SK-N-SH (cell line): ENCODE results near the gene RFNG. TPM values are rescaled to one million over a fixed set of nuclear protein-coding genes. Genes with fewer than 3 reads are reported as not detected.

ENCODE experiments used
- CTCF ChIA-PET: fragments of 300-600, 350-600 bp; formaldehyde crosslinking; extraction: SDS; loops from one replicate; lab custom pipeline; 2021; lab: Yijun Ruan, JAX
- POLR2A ChIA-PET: fragments of 350-600 bp; sonication (Branson Sonifier 250); formaldehyde crosslinking; extraction: SDS; loops from one replicate; lab custom pipeline; 2020; ENCODE audit warnings: antibody characterized with exemption, inconsistent platforms; lab: Yijun Ruan, JAX
- DNase-seq: peaks from one replicate; pipeline ENCODE4 v3.0.0; 2012
- H2AFZ ChIP-seq: fragments of 200-600 bp; sonication (generic); 2 replicates; pipeline ENCODE4 v1.8.1; 2016; ENCODE audit warnings: antibody characterized with exemption, mild to moderate bottlenecking, low read depth
- H3F3A ChIP-seq: fragments of 200-600 bp; sonication (generic); replicated peaks from 2 replicates; pipeline ENCODE3; 2016; ENCODE audit warnings: antibody characterized with exemption, mild to moderate bottlenecking; ENCODE audit not compliant: insufficient read depth
- H3K27ac ChIP-seq, 2 experiments: fragments of 200-500 bp in 1 of 2; fragments of 200-600 bp in 1 of 2; sonication (Bioruptor generic) in 1 of 2; sonication (generic), shearing (Covaris generic) in 1 of 2; 2 replicates each; pipeline versions ENCODE4 v1.5.1 to v1.6.1; 2014 to 2016; ENCODE audit warnings: low read depth in 2 of 2, inconsistent platforms in 1 of 2, low read length in 1 of 2, mild to moderate bottlenecking in 1 of 2, mixed read lengths in 1 of 2
- H3K27me3 ChIP-seq: fragments of 200-600 bp; sonication (generic), shearing (Covaris generic); 2 replicates; pipeline ENCODE4 v1.6.1; 2016; ENCODE audit warnings: mixed run types; ENCODE audit not compliant: insufficient read depth
- H3K36me3 ChIP-seq, 2 experiments: fragments of 200-500 bp in 1 of 2; fragments of 200-600 bp in 1 of 2; sonication (Bioruptor generic) in 1 of 2; sonication (generic) in 1 of 2; replicated peaks in 1 of 2; 2 replicates each; pipeline versions ENCODE3 to v1.5.1; 2014 to 2016; ENCODE audit warnings: low read length in 1 of 2, mild to moderate bottlenecking in 1 of 2; ENCODE audit not compliant: insufficient read depth in 2 of 2, control insufficient read depth in 1 of 2
- H3K4me1 ChIP-seq, 2 experiments: fragments of 200-500 bp in 1 of 2; fragments of 200-600 bp in 1 of 2; sonication (Bioruptor generic) in 1 of 2; sonication (generic), shearing (Covaris generic) in 1 of 2; 2 replicates each; pipeline versions ENCODE4 v1.5.1 to v1.6.1; 2014 to 2016; ENCODE audit warnings: low read depth in 1 of 2, low read length in 1 of 2, mixed run types in 1 of 2; ENCODE audit not compliant: insufficient read depth in 2 of 2, control insufficient read depth in 1 of 2
- H3K4me2 ChIP-seq: fragments of 200-600 bp; sonication (generic), shearing (Covaris generic); 2 replicates; pipeline ENCODE4 v1.6.1; 2017; ENCODE audit warnings: mixed run types
- H3K4me3 ChIP-seq, 2 experiments: fragments of 200-500 bp in 1 of 2; fragments of 200-600 bp in 1 of 2; sonication (Bioruptor generic) in 1 of 2; sonication (generic), shearing (Covaris generic) in 1 of 2; 2 replicates each; pipeline versions ENCODE4 v1.5.1 to v1.8.1; 2014 to 2016; ENCODE audit warnings: low read depth in 2 of 2, inconsistent platforms in 1 of 2, low read length in 1 of 2, mild to moderate bottlenecking in 1 of 2, mixed read lengths in 1 of 2, moderate library complexity in 1 of 2
- H3K79me2 ChIP-seq: fragments of 200-600 bp; sonication (generic); 2 replicates; pipeline ENCODE4 v1.8.1; 2017; ENCODE audit warnings: mild to moderate bottlenecking; ENCODE audit not compliant: insufficient read depth
- H3K9ac ChIP-seq: fragments of 200-600 bp; sonication (generic); 2 replicates; pipeline ENCODE4 v1.6.1; 2017; ENCODE audit warnings: mixed run types
- H3K9me2 ChIP-seq: fragments of 200-600 bp; sonication (generic); 2 replicates; pipeline ENCODE4 v1.6.1; 2017; ENCODE audit warnings: mixed run types
- H3K9me3 ChIP-seq: fragments of 200-600 bp; sonication (generic); 2 replicates; pipeline ENCODE4 v1.6.1; 2017; ENCODE audit warnings: mixed run types, mild to moderate bottlenecking, moderate library complexity
- H4K20me1 ChIP-seq: fragments of 200-600 bp; sonication (generic); 2 replicates; pipeline ENCODE4 v1.6.1; 2017; ENCODE audit warnings: mild to moderate bottlenecking, mixed run types; ENCODE audit not compliant: insufficient read depth
- CHD2 ChIP-seq: fragments of 150-350 bp; IDR thresholded peaks from 2 replicates; pipeline ENCODE4 v1.6.1; 2018; ENCODE audit warnings: low read length; ENCODE audit not compliant: partially characterized antibody
- EP300 ChIP-seq, 2 experiments: IDR thresholded peaks; 2 replicates each; pipeline versions ENCODE4 v1.4.0 to v1.6.1; 2012; ENCODE audit warnings: borderline replicate concordance in 1 of 2, low read depth in 1 of 2, low read length in 1 of 2
- EZH2phosphoT487 ChIP-seq: fragments of 200-600 bp; sonication (generic); IDR thresholded peaks from 2 replicates; pipeline ENCODE4 v1.6.1; 2017; ENCODE audit warnings: low read depth, mixed run types, mild to moderate bottlenecking, antibody characterized with exemption, moderate library complexity, borderline replicate concordance
- FOXM1 ChIP-seq: IDR thresholded peaks from 2 replicates; pipeline ENCODE4 v1.4.0; 2012; ENCODE audit warnings: low read depth, mild to moderate bottlenecking
- IRF3 ChIP-seq: fragments of 150-350 bp; IDR thresholded peaks from 2 replicates; pipeline ENCODE4 v1.6.1; 2016; ENCODE audit warnings: mild to moderate bottlenecking, low read depth, low read length
- MAX ChIP-seq: IDR thresholded peaks from 2 replicates; pipeline ENCODE4 v1.4.0; 2012; ENCODE audit warnings: low read depth
- MXI1 ChIP-seq: IDR thresholded peaks from 2 replicates; pipeline ENCODE4 v1.6.1; 2012; ENCODE audit warnings: mild to moderate bottlenecking, low read depth, low read length, improper control_type of control experiment
- NRF1 ChIP-seq: IDR thresholded peaks from 2 replicates; pipeline ENCODE4 v1.6.1; 2012; ENCODE audit warnings: low read depth, mild to moderate bottlenecking, low read length
- POLR2AphosphoS5 ChIP-seq: IDR thresholded peaks from 2 replicates; pipeline ENCODE4 v1.6.1; 2012; ENCODE audit warnings: low read depth, low read length
- RCOR1 ChIP-seq: fragments of 150-350 bp; IDR thresholded peaks from 2 replicates; pipeline ENCODE4 v1.6.1; 2017; ENCODE audit warnings: antibody characterized with exemption, low read length
- REST ChIP-seq: IDR thresholded peaks from 2 replicates; pipeline ENCODE4 v1.6.1; 2012; ENCODE audit warnings: mild to moderate bottlenecking, low read depth, low read length, moderate library complexity
- RXRA ChIP-seq: IDR thresholded peaks from 2 replicates; pipeline ENCODE4 v1.4.0; 2012; ENCODE audit warnings: low read depth, mild to moderate bottlenecking, borderline replicate concordance
- SMC3 ChIP-seq: IDR thresholded peaks from 2 replicates; pipeline ENCODE4 v1.6.1; 2012; ENCODE audit warnings: low read depth, low read length, improper control_type of control experiment
- ZBTB33 ChIP-seq: IDR thresholded peaks from 2 replicates; pipeline ENCODE4 v1.4.0; 2012; ENCODE audit warnings: low read depth, borderline replicate concordance
- WGBS: methylation state at CpG from one replicate; pipeline ENCODE4 v1.1.6; 2017; ENCODE audit warnings: low lambda C conversion rate; 5-methylcytosine and 5-hydroxymethylcytosine counted together
- polyA plus RNA-seq, 3 experiments: library from polyadenylated mRNA; depleted of rRNA; stranded (reverse); fragments of >200 nt; gene quantifications; 2 replicates each; pipeline ENCODE4 v1.2.3, GENCODE V29; 2012

Gene RFNG
- polyA plus RNA-seq, 1 of the 3 experiments (the other 2 are of a cell fraction), result 68.6 TPM

- TF ChIP-seq ZBTB33 (no peak), NRF1 (peak; percentile 72), EP300 (IDR thresholded peaks at IDR 0.05; ENCODE audit: borderline replicate concordance in 1 of 2, low read depth in 1 of 2, low read length in 1 of 2) (no peak), POLR2AphosphoS5 (peak; percentile 82), IRF3 (peak; percentile 56), SMC3 (peak; percentile 58), MAX (peak; percentile 73), RXRA (no peak)
Measured at GRCh38 chr17:82037092-82037888, 14.3 kb downstream of the RFNG start, which contains the start of gene DCXR (continued).

- ChIA-PET POLR2A (interaction anchor here (0.6 to 1.4 kb wide), 4 partner anchors 14 to 121 kb away, joined by 3 to 7 read pairs (median 4); partner anchors contain the start of genes CENPX and LRRC45), CTCF (interaction anchor here (0.7 to 35.7 kb wide), 22 partner anchors 9 to 169 kb away, joined by 3 to 1216 read pairs (median 4); partner anchors contain the start of genes ASPSCR1, CENPX, DUS1L and FASN)
- 40% methylated on average over 20 of the region's 23 CpGs for WGBS
- no peaks in the 10 kb centered on the region for H3K79me2 ChIP-seq
- H2AFZ ChIP-seq, result peak overlapping the region; percentile 93
- H3K9me2 ChIP-seq, result no peaks in the 10 kb centered on the region
- peak overlapping the region; percentile 99 for H3K4me2 ChIP-seq
- H4K20me1 ChIP-seq, result no peaks in the 10 kb centered on the region
- 0 out of 2 replicates have a peak, but pooled peaks have one; percentile 14 for TF ChIP-seq REST
- TF ChIP-seq CHD2, result no peak
- TF ChIP-seq MXI1, result no peak
- no peak for TF ChIP-seq EZH2phosphoT487
- TF ChIP-seq FOXM1, result no peak
- no peak for TF ChIP-seq RCOR1
- TF ChIP-seq, all 33 proteins: peak for 1
- H3F3A ChIP-seq, result peaks cover 14% of the 10 kb centered on the region
- H3K9ac ChIP-seq, result peak overlapping the region; percentile 66
- H3K9me3 ChIP-seq, result no peaks in the 10 kb centered on the region
- peaks cover 5 to 8% of the 10 kb centered on the region in 2 experiments for H3K36me3 ChIP-seq
- peak overlapping the region; percentile 72 to 87 for H3K4me3 ChIP-seq
- no peak for DNase-seq
- no peaks in the 10 kb centered on the region for H3K27me3 ChIP-seq
- H3K27ac ChIP-seq, result peak overlapping the region; percentile 74 to 92; a peak in 3 of 4 replicates
- peaks cover 7 to 30% of the 10 kb centered on the region in 2 experiments for H3K4me1 ChIP-seq
Measured at GRCh38 chr17:82036634-82037091, 14.9 kb downstream of the RFNG start.
